ENCODE results near the gene YWHAE.

GRCh38 chr17:1351971-1352370 lies 48.1 kb downstream of the YWHAE start:
- no peak for TF ChIP-seq EZH2 (IDR thresholded peaks at IDR 0.05; ENCODE audit: borderline replicate concordance, low read depth, low read length, poor library complexity, severe bottlenecking)
- no peak for TF ChIP-seq CTCF (conservative IDR thresholded peaks at IDR 0.05; ENCODE audit: low read depth, low read length)

Data from A673 (cell line).